GM13977 (cell line): ENCODE data around the gene ACTMAP.
"Not testable (repeated sequence)": the region's sequence is repeated elsewhere in the genome, so short reads cannot be mapped to it uniquely, and the experiment has no call there.

Experiments
- DNase-seq: peaks from one replicate; pipeline ENCODE4 v3.0.0; 2012; ENCODE audit warnings: low spot score
- CTCF ChIP-seq: IDR thresholded peaks from 2 replicates; pipeline ENCODE4 v1.5.1; 2012; ENCODE audit warnings: mild to moderate bottlenecking, control low read depth; ENCODE audit not compliant: insufficient read depth; ENCODE audit errors: extremely low read depth, missing control alignments
- in situ Hi-C: fragments of 300-500 bp; cut with MboI; formaldehyde crosslinking; loops from one replicate; pipeline ENCODE4 v1.12.0; 2022; ENCODE audit warnings: low sequenced_read_pairs, low pct_unique_long_range_greater_than_20kb, mixed read lengths, inconsistent platforms; ENCODE audit not compliant: unreplicated experiment

Gene ACTMAP

GRCh38 chr19:40739030-40739839, 11.0 kb downstream of the ACTMAP start:
- no peak for DNase-seq
- in situ Hi-C loops: no loop called here
- no peak for TF ChIP-seq CTCF

DNA sequence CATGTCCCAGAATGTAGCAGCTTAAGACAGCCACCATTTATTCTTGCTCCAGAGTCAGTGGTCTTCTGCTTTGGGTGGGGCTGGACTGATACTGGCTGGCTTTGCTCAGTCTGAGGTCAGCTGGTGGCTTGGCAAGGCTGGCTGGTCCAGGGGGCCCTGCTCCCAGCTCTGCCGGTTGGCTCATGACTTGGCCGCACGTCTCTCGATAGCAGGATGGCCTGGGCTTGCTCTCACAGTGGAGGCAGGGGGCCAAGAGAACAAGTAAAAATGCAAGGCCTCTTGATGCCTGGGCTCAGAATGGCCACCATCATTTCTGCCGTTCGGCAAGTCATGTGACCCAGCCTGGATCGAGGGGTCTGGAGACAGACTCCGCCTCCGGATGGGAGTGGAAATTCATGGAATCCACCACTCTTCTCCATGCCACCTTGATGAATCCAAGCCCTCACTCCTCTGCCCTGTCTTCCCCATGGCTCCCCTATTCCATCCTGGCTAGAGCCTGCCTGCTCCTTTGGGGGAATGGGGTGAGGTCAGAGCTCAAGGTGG, 13.1 kb downstream of the ACTMAP start:
- no peak for TF ChIP-seq CTCF
- in situ Hi-C loops: no loop called here
- DNase-seq: no peak

GRCh38 chr19:40736661-40737060, 13.6 kb downstream of the ACTMAP start:
- TF ChIP-seq CTCF: no peak
- DNase-seq: no peak
- in situ Hi-C loops: no loop called here

DNA sequence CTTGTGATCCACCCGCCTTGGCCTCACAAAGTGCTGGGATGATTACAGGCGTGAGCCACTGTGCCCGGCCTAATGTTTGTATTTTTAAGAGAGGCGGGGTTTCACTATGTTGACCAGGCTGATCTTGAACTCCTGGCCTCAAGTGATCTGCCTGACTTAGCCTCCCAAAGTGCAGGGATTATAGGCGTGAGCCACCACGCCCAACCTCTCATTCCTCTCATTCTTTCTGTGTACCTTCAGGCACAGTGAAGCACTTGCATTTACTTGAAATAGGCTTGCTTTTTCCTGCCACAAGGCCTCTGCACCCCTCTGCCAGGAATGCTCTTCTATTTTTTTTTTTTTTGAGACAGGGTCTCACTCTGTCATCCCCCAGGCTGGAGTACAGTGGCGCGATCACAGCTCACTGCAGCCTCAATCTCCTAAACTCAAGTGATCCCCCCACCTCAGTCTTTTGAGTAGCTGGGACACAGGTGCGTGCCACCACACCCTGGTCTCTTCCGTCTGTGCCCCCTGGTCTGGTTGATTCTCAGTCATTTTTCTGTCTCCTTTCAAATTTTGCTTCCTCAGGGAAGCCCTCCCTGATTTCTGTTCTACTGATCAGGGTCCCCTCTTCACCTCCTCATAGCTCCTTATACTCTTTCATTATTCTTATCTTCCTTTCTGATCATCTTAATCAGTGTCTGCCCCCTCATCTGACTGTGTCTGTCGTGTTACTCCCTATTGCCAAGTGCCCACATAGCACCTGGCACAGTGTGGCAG, 15.1 kb downstream of the ACTMAP start:
- DNase-seq: no peak
- TF ChIP-seq CTCF: no peak
- in situ Hi-C loops: no loop called here

DNA sequence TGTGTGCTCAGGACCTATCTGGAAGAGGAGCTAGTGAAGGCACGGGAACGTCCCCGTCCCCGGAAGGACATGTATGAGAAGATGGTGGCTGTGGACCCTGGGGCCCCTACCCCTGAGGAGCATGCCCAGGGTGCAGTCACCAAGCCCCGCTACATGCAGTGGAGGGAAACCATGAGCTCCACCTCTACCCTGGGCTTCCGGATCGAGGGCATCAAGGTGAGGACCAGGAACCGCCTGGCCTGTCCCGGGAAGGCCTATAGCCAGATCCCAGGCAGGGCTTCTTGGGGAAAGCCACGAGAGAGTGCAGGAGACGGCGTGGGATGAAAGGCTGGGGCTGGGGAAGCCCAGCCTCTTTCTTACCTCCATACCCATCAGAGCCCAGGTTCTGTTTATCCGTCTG, 17.1 kb downstream of the ACTMAP start:
- no peak for DNase-seq
- TF ChIP-seq CTCF: no peak
- in situ Hi-C loops: no loop called here

- in situ Hi-C loops, DNase-seq: not testable (repeated sequence)
These were observed 18.0 kb downstream of the ACTMAP start for GRCh38 chr19:40732304-40732703.

- DNase-seq, in situ Hi-C loops: not testable (repeated sequence)
These were observed 20.2 kb downstream of the ACTMAP start for GRCh38 chr19:40730065-40730464.
